NOMO-1 treated with DMSO at 0.1 percent for 48 hours (cell line): ENCODE data around the gene ADAT1.
A peak's percentile ranks its signal among the peaks of the same experiment; 100 is the strongest.

Experiments used
- DNase-seq: peaks from one replicate; lab custom pipeline; 2025; ENCODE audit not compliant: unreplicated experiment; lab: John Stamatoyannopoulos, UW

ADAT1 gene

GRCh38 chr16:75576384-75576811 is 46.7 kb downstream of the ADAT1 start:
- no peak for DNase-seq

DNA sequence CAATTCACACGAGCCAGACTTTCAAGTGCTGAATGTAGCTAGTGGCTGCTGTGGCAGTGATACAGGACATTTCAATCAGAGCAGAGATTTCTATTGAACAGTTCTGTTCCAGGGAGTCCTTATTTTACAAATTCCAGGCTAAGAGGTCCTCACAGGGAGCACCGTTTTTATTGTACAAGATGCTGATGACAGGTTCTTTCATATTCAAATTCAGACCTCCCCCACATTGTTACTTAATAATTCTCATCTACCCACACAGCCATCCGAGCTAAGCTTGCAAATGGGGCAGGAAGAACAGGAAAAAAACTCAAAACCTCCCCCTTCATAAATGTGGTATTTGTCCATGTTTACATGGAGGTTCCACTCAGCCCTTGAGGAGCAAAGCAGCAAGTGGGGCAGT is 47.1 kb downstream of the ADAT1 start:
- DNase-seq = no peak

GRCh38 chr16:75573955-75574354 is 49.1 kb downstream of the ADAT1 start:
- no peak for DNase-seq

DNA sequence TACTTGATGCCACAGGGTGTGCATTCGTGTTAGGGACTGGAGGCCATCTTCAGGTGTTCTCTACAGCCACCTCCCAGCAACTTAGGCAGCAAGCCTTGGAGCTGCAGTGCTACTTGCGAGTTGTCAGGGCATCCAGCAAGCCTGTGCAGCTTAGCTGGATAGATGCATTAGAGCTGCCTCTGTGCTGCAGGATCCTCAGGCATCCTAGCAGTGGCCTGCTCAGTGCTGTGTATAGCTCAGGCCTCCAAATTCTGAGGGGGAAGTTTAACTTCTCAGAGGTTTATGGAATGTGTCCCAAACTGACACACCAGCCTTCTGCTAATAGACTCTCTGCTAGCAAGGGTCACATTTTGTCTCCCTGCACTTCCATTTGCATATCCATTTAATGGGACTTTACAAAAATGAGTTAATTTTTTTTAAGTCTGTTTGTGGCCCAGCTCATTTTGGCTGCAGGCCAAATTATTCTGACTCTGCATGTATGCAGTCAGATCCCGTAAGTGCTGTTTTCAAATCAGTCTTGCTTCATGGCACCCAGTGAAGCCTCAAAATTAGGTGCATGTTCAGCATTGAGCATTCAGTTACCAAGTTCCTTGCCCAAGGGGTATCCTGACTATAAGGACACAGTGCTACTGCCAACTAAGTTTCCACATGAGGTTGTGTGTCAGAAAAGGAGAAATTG is 50.1 kb downstream of the ADAT1 start:
- DNase-seq = no peak

- peak; percentile 23 for DNase-seq
Observed at GRCh38 chr16:75570396-75571065, 52.5 kb downstream of the ADAT1 start.

GRCh38 chr16:75567911-75568310 is 55.2 kb downstream of the ADAT1 start:
- no peak for DNase-seq

DNA sequence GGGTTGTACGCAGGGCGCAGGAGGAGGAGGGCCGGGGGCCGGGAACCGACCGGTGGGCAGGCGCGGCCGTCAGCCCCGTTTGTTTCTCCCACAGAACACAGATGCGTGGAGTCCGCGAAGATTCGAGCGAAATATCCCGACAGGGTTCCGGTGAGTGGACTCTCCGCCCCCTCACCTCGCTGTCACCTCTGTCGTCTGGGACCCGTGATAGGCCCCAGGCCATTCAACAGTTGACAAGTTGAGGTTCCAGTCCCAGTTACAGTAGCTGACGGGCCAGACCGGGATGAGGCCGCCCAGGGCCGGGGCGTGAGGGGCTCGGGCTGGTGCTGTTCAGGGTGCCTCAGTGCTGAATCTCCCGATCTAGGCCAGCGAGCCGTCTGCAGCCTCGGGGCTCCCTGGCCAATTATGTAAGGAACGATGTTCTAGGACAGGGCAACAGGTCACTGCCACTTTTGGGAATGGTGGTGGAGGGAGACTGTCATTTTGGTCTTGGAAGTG is 56.3 kb downstream of the ADAT1 start:
- no peak for DNase-seq

DNA sequence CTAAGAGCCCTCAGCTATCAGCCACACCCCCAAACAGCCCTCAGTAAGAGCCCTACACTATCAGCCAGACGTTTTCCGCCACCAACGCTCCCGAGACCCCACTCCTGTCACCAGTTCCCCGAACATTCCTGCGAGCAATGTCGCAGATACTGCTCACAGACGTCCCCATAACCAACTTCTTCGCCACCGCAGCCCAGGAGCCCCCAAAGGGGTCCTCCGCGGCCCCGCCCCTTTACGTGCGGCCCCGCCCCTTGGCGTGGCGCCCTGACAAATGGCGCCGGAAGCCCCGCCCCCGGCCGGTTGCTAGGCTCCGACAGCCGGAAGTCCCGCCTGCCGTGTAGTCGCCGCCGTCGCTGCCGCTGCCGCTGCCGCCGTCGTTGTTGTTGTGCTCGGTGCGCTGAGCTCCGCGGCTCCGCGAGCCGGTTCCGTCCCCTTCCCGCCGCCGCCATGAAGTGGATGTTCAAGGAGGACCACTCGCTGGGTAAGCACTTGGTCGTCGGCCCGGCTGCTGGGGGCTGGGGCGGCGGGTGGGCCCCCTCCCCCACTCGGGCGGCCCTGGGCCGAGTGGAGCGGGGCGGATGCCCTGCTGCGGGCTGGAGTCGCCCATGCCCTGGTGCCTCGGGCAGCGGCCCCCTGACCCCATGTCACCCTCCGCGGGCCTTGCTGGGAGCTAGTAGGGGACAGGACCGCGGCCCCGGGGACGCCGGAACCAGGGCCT is 56.9 kb downstream of the ADAT1 start, which contains the start of gene GABARAPL2:
GABARAPL2 (plus strand) TSS at position 340 of the 718 bp plus-strand sequence; CDS start at position 448, 108 bp downstream.
- peak; percentile 90 for DNase-seq

GRCh38 chr16:75565640-75566039 is 57.4 kb downstream of the ADAT1 start:
- DNase-seq = no peak

DNA sequence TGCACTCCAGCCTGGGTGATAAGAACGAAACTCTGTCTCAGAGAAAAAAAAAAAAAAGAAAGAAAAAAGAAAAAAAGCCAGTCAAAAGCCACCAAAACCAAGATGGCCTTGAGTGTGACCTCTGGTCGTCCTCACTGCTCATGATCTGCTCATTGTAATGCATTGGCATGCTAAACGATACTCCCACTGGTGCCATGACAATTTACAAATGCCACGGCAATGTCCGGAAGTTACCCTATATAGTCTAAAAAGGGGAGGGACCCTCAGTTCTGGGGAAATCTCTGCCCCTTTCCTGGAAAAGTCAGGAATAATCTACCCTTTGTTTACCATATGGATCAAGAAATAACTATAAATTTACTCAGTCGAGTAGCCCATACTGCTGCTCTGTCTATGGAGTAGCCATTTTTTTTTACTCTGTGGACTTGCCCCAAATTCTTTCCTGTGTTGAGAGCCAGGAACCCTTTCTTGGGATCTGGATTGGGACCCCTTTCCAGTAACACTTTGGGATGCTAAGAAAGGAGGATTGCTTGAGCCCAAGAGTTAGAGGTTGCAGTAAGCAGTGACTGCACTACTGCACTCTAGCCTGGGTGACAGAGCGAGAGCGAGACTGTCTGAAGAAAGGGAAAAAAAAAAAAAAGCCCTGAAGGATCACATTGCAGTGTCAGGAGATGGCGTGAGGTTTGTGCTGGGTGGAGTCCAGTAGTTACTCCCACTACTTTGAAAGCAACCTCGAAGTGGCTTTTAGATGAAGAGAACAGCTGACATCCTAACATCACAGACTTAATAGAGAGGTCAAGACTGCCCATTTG is 63.3 kb downstream of the ADAT1 start:
- no peak for DNase-seq

DNA sequence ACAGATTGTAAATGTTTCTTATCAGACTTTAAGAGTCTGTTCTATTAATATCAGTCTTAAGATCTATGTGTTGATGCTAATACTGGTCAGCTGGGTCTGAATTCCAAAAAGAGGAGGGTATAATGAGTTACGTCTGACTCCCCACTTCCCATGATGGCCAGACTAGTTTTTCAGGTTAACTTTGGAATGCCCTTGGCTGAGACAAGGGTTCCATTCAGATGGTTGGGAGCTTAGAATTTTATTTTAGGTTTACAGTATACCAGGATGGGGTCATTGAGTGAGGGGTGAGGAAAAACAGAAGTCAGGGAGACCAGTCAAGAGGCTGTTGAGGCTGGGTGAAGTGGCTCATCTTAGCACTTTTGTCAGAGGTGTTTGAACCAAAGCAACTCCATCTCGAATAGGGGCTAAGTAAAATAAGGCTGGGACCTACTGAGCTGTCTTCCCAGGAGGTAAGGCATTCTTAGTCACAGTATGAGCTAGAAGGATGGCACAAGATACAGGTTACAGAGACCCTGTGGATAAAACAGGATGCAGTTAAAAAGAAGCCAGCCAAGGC is 64.2 kb downstream of the ADAT1 start:
- DNase-seq = no peak

DNA sequence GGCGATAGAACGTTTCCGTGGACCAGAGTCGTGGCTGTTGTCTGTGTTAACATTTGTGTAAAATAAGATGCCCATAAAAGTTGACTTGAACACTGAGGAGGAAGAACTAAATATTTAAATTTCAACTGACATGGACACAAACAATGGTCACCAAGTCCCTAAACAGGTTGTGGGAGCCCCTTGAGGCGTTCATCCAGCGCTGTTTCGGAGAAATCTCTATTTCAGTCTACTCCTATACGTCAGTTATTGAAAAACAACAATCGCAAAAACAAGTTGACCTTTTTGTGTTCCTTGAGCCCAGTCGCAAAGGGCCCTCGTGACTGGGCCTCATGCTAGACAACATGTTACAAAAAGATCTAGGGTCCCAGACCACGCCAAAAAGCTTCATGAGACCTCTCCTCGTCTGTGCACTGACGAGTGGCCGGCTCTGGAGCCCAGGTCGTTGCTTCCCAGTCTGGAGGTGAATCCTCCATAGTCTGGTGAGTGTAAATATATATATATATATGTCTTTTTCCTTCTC is 66.6 kb downstream of the ADAT1 start:
- no peak for DNase-seq

DNA sequence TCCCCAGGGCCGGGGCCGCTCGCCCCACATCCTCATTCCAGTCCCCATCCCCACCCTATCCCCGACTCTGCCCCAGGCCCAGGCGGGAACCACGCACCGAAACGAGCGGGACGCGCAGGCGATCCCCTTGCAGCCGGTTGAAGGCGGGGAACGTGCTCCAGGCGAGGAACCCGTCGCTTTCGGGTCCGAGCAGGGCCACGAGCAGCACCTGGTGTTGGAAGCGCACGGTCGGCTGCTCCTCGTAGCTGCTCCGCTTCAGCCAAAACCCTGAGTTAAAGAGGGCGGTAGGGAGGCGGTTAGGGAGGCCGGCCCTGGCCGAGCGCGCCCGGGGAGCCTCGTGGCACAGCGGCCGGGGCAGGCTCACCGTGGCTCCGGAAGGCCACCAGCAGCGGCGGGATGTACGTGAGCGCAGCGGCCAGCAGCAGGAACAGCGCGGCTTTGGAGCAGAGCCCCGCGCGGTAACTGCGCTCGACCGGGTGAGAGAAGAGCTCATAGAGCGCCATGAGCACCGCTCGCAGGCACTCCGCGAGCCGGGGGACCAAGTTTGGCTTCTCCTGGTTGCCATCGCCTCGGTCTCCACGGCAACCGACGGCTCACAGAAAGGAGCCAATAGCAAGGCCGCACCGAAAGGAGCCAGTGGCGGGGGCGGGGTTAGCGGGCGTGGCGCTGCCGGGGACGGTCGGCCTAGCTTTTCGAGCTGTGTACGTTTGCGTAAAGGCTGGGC is 67.2 kb downstream of the ADAT1 start, which contains the start of gene TMEM231:
TMEM231 (minus strand) TSS at position 546 of the 724 bp plus-strand sequence; CDS start at position 503, 43 bp downstream.
- peak; percentile 90 for DNase-seq

GRCh38 chr16:75555213-75555706 is 67.8 kb downstream of the ADAT1 start:
- DNase-seq = peak; percentile 34

GRCh38 chr16:75552951-75553350 is 70.1 kb downstream of the ADAT1 start:
- no peak for DNase-seq

GRCh38 chr16:75550211-75550662 is 72.8 kb downstream of the ADAT1 start:
- peak; percentile 91 for DNase-seq
